Liver (tissue), 9 donors: ENCODE measurements around the gene ITGAE. TPM values are rescaled to one million over a fixed set of nuclear protein-coding genes. Genes with fewer than 3 reads are reported as not detected.

Experiments
- DNase-seq: peaks from one replicate; pipeline ENCODE4 v3.0.0-alpha.2; 2017; ENCODE audit warnings: low spot score
- H3K27ac ChIP-seq, 2 donors: one replicate each; pipeline ENCODE4 v1.7.0; 2013; ENCODE audit warnings: inconsistent platforms in 2 of 2, low read length in 2 of 2, control low read depth in 1 of 2, low read depth in 1 of 2, mild to moderate bottlenecking in 1 of 2
- H3K27me3 ChIP-seq, 4 donors: one replicate each; pipeline versions ENCODE4 v1.6.1 to v1.7.0; 2013; ENCODE audit warnings: low read length in 3 of 4, inconsistent platforms in 1 of 4, mild to moderate bottlenecking in 1 of 4, moderate library complexity in 1 of 4; ENCODE audit not compliant: control insufficient read depth in 4 of 4, insufficient read depth in 4 of 4
- H3K36me3 ChIP-seq, 4 donors: one replicate each; pipeline versions ENCODE4 v1.6.1 to v1.7.0; 2013; ENCODE audit warnings: low read length in 3 of 4, mild to moderate bottlenecking in 3 of 4, low read depth in 1 of 4, moderate library complexity in 1 of 4; ENCODE audit not compliant: control insufficient read depth in 4 of 4, insufficient read depth in 3 of 4
- H3K4me1 ChIP-seq, 4 donors: one replicate each; pipeline versions ENCODE4 v1.6.1 to v1.7.0; 2013; ENCODE audit warnings: low read length in 3 of 4, mild to moderate bottlenecking in 3 of 4, moderate library complexity in 1 of 4; ENCODE audit not compliant: control insufficient read depth in 4 of 4, insufficient read depth in 4 of 4
- H3K4me3 ChIP-seq, 3 donors: one replicate each; pipeline versions ENCODE4 v1.6.1 to v1.7.0; 2013; ENCODE audit warnings: low read length in 3 of 3, control low read depth in 1 of 3, low read depth in 1 of 3, mild to moderate bottlenecking in 1 of 3
- H3K9ac ChIP-seq, 2 donors: one replicate each; pipeline ENCODE4 v1.7.0; 2013; ENCODE audit warnings: low read length in 2 of 2, mild to moderate bottlenecking in 2 of 2, moderate library complexity in 2 of 2, control low read depth in 1 of 2, low read depth in 1 of 2
- H3K9me3 ChIP-seq, 4 donors: one replicate each; pipeline versions ENCODE4 v1.6.1 to v1.7.0; 2013; ENCODE audit warnings: low read length in 3 of 4; ENCODE audit not compliant: control insufficient read depth in 4 of 4
- CTCF ChIP-seq: fragments of 150-350 bp; IDR thresholded peaks from 2 replicates; pipeline ENCODE4 v1.5.1; 2017; ENCODE audit warnings: improper control_type of control experiment, low read depth, low read length; ENCODE audit not compliant: missing input control
- EGR1 ChIP-seq, 2 donors: IDR thresholded peaks; 2 replicates each; pipeline ENCODE4 v1.6.1; 2016 to 2018; ENCODE audit warnings: antibody characterized with exemption in 2 of 2, low read depth in 2 of 2
- FOXA1 ChIP-seq: IDR thresholded peaks from 2 replicates; pipeline ENCODE4 v1.6.1; 2016; ENCODE audit warnings: antibody characterized with exemption
- FOXA2 ChIP-seq: IDR thresholded peaks from 2 replicates; pipeline ENCODE4 v1.6.1; 2016; ENCODE audit warnings: antibody characterized with exemption
- GABPA ChIP-seq, 2 donors: IDR thresholded peaks in 1 of 2; conservative IDR thresholded peaks in 1 of 2; 2 replicates each; pipeline ENCODE4 v1.6.1; 2016; ENCODE audit warnings: antibody characterized with exemption in 2 of 2, mild to moderate bottlenecking in 1 of 2, moderate library complexity in 1 of 2
- HNF4A ChIP-seq, 2 donors: conservative IDR thresholded peaks; 2 replicates each; pipeline ENCODE4 v1.6.1; 2016; ENCODE audit warnings: antibody characterized with exemption in 2 of 2, mild to moderate bottlenecking in 2 of 2
- HNF4G ChIP-seq: IDR thresholded peaks from 2 replicates; pipeline ENCODE4 v1.6.1; 2016; ENCODE audit warnings: antibody characterized with exemption
- JUND ChIP-seq, 2 donors: IDR thresholded peaks; 2 replicates each; pipeline ENCODE4 v1.6.1; 2016; ENCODE audit warnings: antibody characterized with exemption in 2 of 2
- MAX ChIP-seq: IDR thresholded peaks from 2 replicates; pipeline ENCODE4 v1.6.1; 2016; ENCODE audit warnings: antibody characterized with exemption
- NR2F2 ChIP-seq: IDR thresholded peaks from 2 replicates; pipeline ENCODE4 v1.6.1; 2016; ENCODE audit warnings: antibody characterized with exemption
- RAD21 ChIP-seq, 2 donors: IDR thresholded peaks; 2 replicates each; pipeline ENCODE4 v1.6.1; 2016; ENCODE audit warnings: antibody characterized with exemption in 2 of 2, mild to moderate bottlenecking in 2 of 2
- REST ChIP-seq: IDR thresholded peaks from 2 replicates; pipeline ENCODE4 v1.6.1; 2016; ENCODE audit warnings: antibody characterized with exemption, mild to moderate bottlenecking
- RXRA ChIP-seq, 2 donors: IDR thresholded peaks; 2 replicates each; pipeline ENCODE4 v1.6.1; 2017 to 2018; ENCODE audit warnings: antibody characterized with exemption in 2 of 2, mild to moderate bottlenecking in 1 of 2
- SP1 ChIP-seq: IDR thresholded peaks from 2 replicates; pipeline ENCODE4 v1.6.1; 2018; ENCODE audit warnings: antibody characterized with exemption, mild to moderate bottlenecking
- YY1 ChIP-seq: IDR thresholded peaks from 2 replicates; pipeline ENCODE4 v1.6.1; 2016; ENCODE audit warnings: antibody characterized with exemption, mild to moderate bottlenecking
- WGBS: extraction: QIAGEN DNeasy Blood & Tissue Kit; methylation state at CpG from one replicate; pipeline ENCODE4 v1.1.7; 2013; 5-methylcytosine and 5-hydroxymethylcytosine counted together
- polyA plus RNA-seq, 2 donors: library from polyadenylated mRNA; stranded (reverse) in 1 of 2; unstranded in 1 of 2; fragments of 200-250 nt in 1 of 2; fragments of >200 nt in 1 of 2; fragmentation: Nextera tagmentation in 1 of 2; extraction: Ambion mirVana in 1 of 2; gene quantifications; one replicate each; pipeline versions ENCODE4 v1.2.1 to v1.2.3, GENCODE V29; 2013 to 2015
- total RNA-seq, 2 donors: library from RNA; depleted of rRNA; stranded (reverse); fragments of >200 nt; gene quantifications; one replicate each; pipeline ENCODE4 v1.2.3, GENCODE V29; 2014
- TF ChIP-seq, protein P1 (sequence below): IDR thresholded peaks from 2 replicates; pipeline ENCODE4 v1.6.1; 2016; ENCODE audit warnings: antibody characterized with exemption
- TF ChIP-seq, protein P2 (sequence below): IDR thresholded peaks from 2 replicates; pipeline ENCODE4 v1.6.1; 2016; ENCODE audit warnings: antibody characterized with exemption
- donor health status: healthy.
- donor health status: healthy.
- donor health status: healthy.
- donor health status: healthy.
- donor health status: healthy.

The ITGAE gene
- total and polyA plus RNA-seq, 4 donors: 6.5 to 17.7 (median 12.1) TPM

DNA sequence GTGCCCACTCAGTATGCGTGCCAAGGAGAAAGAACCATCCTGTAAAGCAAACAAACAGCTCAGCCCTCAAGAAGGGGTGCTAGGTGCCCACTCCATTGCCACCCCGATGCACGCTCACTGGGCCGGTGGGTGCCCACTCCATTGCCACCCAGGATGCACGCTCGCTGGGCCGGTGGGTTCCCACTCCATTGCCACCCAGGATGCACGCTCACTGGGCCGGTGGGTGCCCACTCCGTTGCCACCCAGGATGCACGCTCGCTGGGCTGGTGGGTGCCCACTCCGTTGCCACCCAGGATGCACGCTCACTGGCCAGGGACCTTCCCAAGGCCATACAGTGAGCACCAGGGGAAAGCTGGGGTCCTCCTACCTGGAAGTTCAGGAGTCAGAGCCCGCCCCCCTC is 49.2 kb downstream of the ITGAE start:
- Histone ChIP-seq H3K27ac (no peak overlapping the region), H3K9ac (no peak overlapping the region), H3K4me3 (no peak overlapping the region), H3K9me3 (no peaks in the 10 kb centered on the region), H3K4me1 (peaks cover 0 to 4% (median 0%) of the 10 kb centered on the region in 4 donors), H3K36me3 (no peaks in the 10 kb centered on the region), H3K27me3 (no peaks in the 10 kb centered on the region)
- TF ChIP-seq, protein P1, sequence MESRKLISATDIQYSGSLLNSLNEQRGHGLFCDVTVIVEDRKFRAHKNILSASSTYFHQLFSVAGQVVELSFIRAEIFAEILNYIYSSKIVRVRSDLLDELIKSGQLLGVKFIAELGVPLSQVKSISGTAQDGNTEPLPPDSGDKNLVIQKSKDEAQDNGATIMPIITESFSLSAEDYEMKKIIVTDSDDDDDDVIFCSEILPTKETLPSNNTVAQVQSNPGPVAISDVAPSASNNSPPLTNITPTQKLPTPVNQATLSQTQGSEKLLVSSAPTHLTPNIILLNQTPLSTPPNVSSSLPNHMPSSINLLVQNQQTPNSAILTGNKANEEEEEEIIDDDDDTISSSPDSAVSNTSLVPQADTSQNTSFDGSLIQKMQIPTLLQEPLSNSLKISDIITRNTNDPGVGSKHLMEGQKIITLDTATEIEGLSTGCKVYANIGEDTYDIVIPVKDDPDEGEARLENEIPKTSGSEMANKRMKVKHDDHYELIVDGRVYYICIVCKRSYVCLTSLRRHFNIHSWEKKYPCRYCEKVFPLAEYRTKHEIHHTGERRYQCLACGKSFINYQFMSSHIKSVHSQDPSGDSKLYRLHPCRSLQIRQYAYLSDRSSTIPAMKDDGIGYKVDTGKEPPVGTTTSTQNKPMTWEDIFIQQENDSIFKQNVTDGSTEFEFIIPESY: no peak
- TF ChIP-seq REST (no peak), YY1 (no peak), HNF4G (no peak), EGR1 (IDR thresholded peaks at IDR 0.05; ENCODE audit: low read depth in 2 of 2) (no peak), HNF4A (conservative IDR thresholded peaks at IDR 0.05) (no peak), CTCF (no peak), JUND (IDR thresholded peaks at IDR 0.05) (no peak), FOXA2 (no peak), GABPA (IDR thresholded peaks at IDR 0.05 in 1 of 2, conservative IDR thresholded peaks at IDR 0.05 in 1 of 2) (no peak), RXRA (IDR thresholded peaks at IDR 0.05) (no peak)
- TF ChIP-seq, protein P2, sequence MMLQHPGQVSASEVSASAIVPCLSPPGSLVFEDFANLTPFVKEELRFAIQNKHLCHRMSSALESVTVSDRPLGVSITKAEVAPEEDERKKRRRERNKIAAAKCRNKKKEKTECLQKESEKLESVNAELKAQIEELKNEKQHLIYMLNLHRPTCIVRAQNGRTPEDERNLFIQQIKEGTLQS: no peak
- no peak for DNase-seq
- 96% methylated on average over 15 of the region's 15 CpGs for WGBS

- Histone ChIP-seq H3K36me3 (no peaks in the 10 kb centered on the region), H3K4me1 (peaks cover 0 to 4% (median 0%) of the 10 kb centered on the region in 4 donors), H3K27ac (no peak overlapping the region), H3K9me3 (no peaks in the 10 kb centered on the region), H3K27me3 (no peaks in the 10 kb centered on the region), H3K4me3 (no peak overlapping the region), H3K9ac (no peak overlapping the region)
- 88% methylated on average over 8 of the region's 8 CpGs for WGBS
- DNase-seq: no peak
- TF ChIP-seq RAD21 (IDR thresholded peaks at IDR 0.05) (no peak), JUND (IDR thresholded peaks at IDR 0.05) (no peak), MAX (no peak), YY1 (no peak), FOXA2 (no peak), GABPA (IDR thresholded peaks at IDR 0.05 in 1 of 2, conservative IDR thresholded peaks at IDR 0.05 in 1 of 2) (no peak), RXRA (IDR thresholded peaks at IDR 0.05) (no peak), HNF4A (conservative IDR thresholded peaks at IDR 0.05) (no peak), EGR1 (IDR thresholded peaks at IDR 0.05; ENCODE audit: low read depth in 2 of 2) (no peak), SP1 (no peak), NR2F2 (no peak), FOXA1 (no peak)
- TF ChIP-seq, protein P2: no peak
- TF ChIP-seq, protein P1: no peak
Observed at GRCh38 chr17:3750926-3751325, 50.1 kb downstream of the ITGAE start.
